Spleen (tissue), 7 donors: ENCODE measurements around the gene ZC3H12C.

Source experiments
- CTCF ChIP-seq, 11 experiments: fragments of 200-600 bp in 7 of 11; fragments of 450-650 bp in 4 of 11; sonication (generic) in 4 of 11; IDR thresholded peaks in 8 of 11; conservative IDR thresholded peaks in 3 of 11; 1 replicate in 7 of 11; 2 replicates in 4 of 11; pipeline versions ENCODE4 v1.4.0 to v1.8.0; 2016 to 2021; ENCODE audit warnings: antibody characterized with exemption in 11 of 11, inconsistent platforms in 4 of 11, mild to moderate bottlenecking in 1 of 11
- POLR2A ChIP-seq, 3 donors: fragments of 450-650 bp; IDR thresholded peaks; one replicate each; pipeline ENCODE4 v1.5.1; 2017; ENCODE audit warnings: antibody characterized with exemption in 3 of 3, mild to moderate bottlenecking in 1 of 3
- POLR2AphosphoS5 ChIP-seq, 3 donors: sonication (generic); formaldehyde crosslinking; IDR thresholded peaks; one replicate each; pipeline ENCODE4 v1.5.1; 2017; ENCODE audit warnings: antibody characterized with exemption in 3 of 3
- donor health status: DM: no; HTN: no; CAD: no; lungs with moderate emphysema.
- donor health status: DM: no; HTN: no; CAD: no.
- donor health status: DM: no; HTN: no; CAD: no.

GRCh38 chr11:110046775-110047380 is 46.3 kb upstream of the ZC3H12C start:
- TF ChIP-seq CTCF (IDR thresholded peaks at IDR 0.05 in 8 of 11, conservative IDR thresholded peaks at IDR 0.05 in 3 of 11), result no peak
- TF ChIP-seq POLR2A (IDR thresholded peaks at IDR 0.05), result no peak
- no peak for TF ChIP-seq POLR2AphosphoS5 (IDR thresholded peaks at IDR 0.05)
